Measurements from ENCODE around the gene HYOU1. TPM values are rescaled to one million over a fixed set of nuclear protein-coding genes. Genes with fewer than 3 reads are reported as not detected.
A peak's percentile ranks its signal among the peaks of the same experiment; 100 is the strongest.

HYOU1 gene
- total and polyA plus RNA-seq, 2 donors from 2014 or later: 69.0 to 187 TPM

DNA sequence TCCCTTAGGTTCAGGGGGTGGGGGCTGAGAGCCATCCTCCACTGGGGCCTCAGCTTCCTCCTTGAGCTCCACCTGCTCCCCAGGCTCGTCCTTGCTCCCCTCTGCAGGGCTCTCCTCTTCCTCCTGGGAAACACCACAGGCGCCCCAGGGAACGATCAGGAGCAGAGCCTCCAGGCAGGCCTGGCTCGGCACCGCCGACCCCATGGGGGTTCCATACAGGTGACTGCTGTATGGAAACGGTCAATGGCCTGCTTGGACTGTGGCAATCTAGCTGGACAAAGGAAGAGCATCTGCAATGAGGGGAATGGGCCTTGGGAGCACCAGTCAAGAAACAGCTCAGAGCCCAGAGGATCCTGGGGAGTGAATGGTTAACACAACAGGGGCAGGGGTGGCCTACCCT, 7.9 kb downstream of the HYOU1 start:
- H3K4me1 ChIP-seq (ENCODE audit: control insufficient read depth in 2 of 3, insufficient read depth in 2 of 3, low read depth in 1 of 3, low read length in 3 of 3): no peaks in the 10 kb centered on the region
- DNase-seq (peak in 1 of 5 donors; percentile 48), FAIRE-seq (no peak)
- intact Hi-C loops (cut with DNase I): no loop called here
- no peak overlapping the region for H3K9ac ChIP-seq (ENCODE audit: low read length in 3 of 3)
- H3K27ac ChIP-seq (ENCODE audit: low read depth in 2 of 2, low read length in 2 of 2): no peak overlapping the region
- H3K9me3 ChIP-seq (ENCODE audit: control insufficient read depth in 2 of 3, insufficient read depth in 1 of 3, low read length in 3 of 3): no peaks in the 10 kb centered on the region
- no peak overlapping the region for H3K4me3 ChIP-seq (ENCODE audit: low read length in 3 of 3)
- no peaks in the 10 kb centered on the region for H3K27me3 ChIP-seq (ENCODE audit: control insufficient read depth, insufficient read depth, low read length)
- peaks cover 0 to 67% (median 59%) of the 10 kb centered on the region in 3 donors for H3K36me3 ChIP-seq (ENCODE audit: control insufficient read depth in 2 of 3, insufficient read depth in 3 of 3, low read length in 3 of 3)
- TF ChIP-seq, protein P1, sequence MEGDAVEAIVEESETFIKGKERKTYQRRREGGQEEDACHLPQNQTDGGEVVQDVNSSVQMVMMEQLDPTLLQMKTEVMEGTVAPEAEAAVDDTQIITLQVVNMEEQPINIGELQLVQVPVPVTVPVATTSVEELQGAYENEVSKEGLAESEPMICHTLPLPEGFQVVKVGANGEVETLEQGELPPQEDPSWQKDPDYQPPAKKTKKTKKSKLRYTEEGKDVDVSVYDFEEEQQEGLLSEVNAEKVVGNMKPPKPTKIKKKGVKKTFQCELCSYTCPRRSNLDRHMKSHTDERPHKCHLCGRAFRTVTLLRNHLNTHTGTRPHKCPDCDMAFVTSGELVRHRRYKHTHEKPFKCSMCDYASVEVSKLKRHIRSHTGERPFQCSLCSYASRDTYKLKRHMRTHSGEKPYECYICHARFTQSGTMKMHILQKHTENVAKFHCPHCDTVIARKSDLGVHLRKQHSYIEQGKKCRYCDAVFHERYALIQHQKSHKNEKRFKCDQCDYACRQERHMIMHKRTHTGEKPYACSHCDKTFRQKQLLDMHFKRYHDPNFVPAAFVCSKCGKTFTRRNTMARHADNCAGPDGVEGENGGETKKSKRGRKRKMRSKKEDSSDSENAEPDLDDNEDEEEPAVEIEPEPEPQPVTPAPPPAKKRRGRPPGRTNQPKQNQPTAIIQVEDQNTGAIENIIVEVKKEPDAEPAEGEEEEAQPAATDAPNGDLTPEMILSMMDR (IDR thresholded peaks at IDR 0.05; ENCODE audit: borderline replicate concordance, extremely low read depth, insufficient read depth): no peak

DNA sequence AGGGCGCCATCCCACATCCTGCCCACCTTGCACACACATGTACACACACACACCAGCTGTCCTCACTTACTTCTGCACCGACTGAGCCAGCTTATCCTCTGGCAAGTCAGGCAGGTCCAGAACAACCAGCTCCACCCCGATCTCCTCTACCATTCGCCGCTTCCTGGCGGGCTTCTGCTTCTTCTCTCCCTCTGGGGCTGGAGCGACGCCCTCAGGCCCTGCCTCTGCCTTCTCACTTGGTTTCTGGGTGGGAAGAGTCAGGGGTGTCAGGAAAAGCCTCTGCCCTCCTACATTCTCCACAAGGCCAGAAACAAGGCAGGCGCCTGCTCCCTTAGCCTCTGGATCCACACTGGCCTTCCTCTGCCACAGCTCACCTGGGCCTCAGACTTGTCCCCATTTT, 8.4 kb downstream of the HYOU1 start:
- intact Hi-C loops (cut with DNase I): no loop called here
- Histone ChIP-seq H3K9me3 (ENCODE audit: control insufficient read depth in 2 of 3, insufficient read depth in 1 of 3, low read length in 3 of 3) (no peaks in the 10 kb centered on the region), H3K4me1 (ENCODE audit: control insufficient read depth in 2 of 3, insufficient read depth in 2 of 3, low read depth in 1 of 3, low read length in 3 of 3) (no peaks in the 10 kb centered on the region), H3K27ac (ENCODE audit: low read depth in 2 of 2, low read length in 2 of 2) (no peak overlapping the region), H3K9ac (ENCODE audit: low read length in 3 of 3) (no peak overlapping the region), H3K4me3 (ENCODE audit: low read length in 3 of 3) (no peak overlapping the region), H3K27me3 (ENCODE audit: control insufficient read depth, insufficient read depth, low read length) (no peaks in the 10 kb centered on the region), H3K36me3 (ENCODE audit: control insufficient read depth in 2 of 3, insufficient read depth in 3 of 3, low read length in 3 of 3) (peaks cover 0 to 63% (median 55%) of the 10 kb centered on the region in 3 donors)
- TF ChIP-seq, protein P1 (IDR thresholded peaks at IDR 0.05; ENCODE audit: borderline replicate concordance, extremely low read depth, insufficient read depth): no peak
- DNase-seq: no peak
- no peak for FAIRE-seq

DNA sequence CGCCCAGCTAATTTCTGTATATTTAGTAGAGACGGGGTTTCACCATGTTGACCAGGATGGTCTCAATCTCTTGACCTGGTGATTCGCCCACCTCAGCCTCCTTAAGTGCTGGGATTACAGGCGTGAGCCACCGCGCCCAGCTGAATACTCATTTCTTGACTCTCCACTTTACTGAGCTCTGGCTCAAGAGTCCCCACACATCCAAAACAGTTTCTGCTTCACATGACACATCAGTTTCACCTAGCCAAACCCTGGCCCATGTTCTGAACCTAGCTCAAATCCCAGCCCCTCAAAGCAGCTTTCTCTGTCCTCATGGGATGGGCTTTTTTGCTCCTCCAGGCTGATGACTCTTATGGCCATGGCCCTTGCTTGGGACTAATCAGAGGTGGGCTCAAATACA, 9.8 kb downstream of the HYOU1 start:
- Histone ChIP-seq H3K27ac (ENCODE audit: low read depth in 2 of 2, low read length in 2 of 2) (no peak overlapping the region), H3K36me3 (ENCODE audit: control insufficient read depth in 2 of 3, insufficient read depth in 3 of 3, low read length in 3 of 3) (peaks cover 0 to 51% (median 40%) of the 10 kb centered on the region in 3 donors), H3K4me3 (ENCODE audit: low read length in 3 of 3) (no peak overlapping the region), H3K9ac (ENCODE audit: low read length in 3 of 3) (no peak overlapping the region), H3K27me3 (ENCODE audit: control insufficient read depth, insufficient read depth, low read length) (no peaks in the 10 kb centered on the region), H3K4me1 (ENCODE audit: control insufficient read depth in 2 of 3, insufficient read depth in 2 of 3, low read depth in 1 of 3, low read length in 3 of 3) (no peaks in the 10 kb centered on the region), H3K9me3 (ENCODE audit: control insufficient read depth in 2 of 3, insufficient read depth in 1 of 3, low read length in 3 of 3) (no peaks in the 10 kb centered on the region)
- intact Hi-C loops (cut with DNase I): no loop called here
- FAIRE-seq (no peak), DNase-seq (peak in 1 of 5 donors; percentile 24)
- TF ChIP-seq, protein P1 (IDR thresholded peaks at IDR 0.05; ENCODE audit: borderline replicate concordance, extremely low read depth, insufficient read depth): no peak

DNA sequence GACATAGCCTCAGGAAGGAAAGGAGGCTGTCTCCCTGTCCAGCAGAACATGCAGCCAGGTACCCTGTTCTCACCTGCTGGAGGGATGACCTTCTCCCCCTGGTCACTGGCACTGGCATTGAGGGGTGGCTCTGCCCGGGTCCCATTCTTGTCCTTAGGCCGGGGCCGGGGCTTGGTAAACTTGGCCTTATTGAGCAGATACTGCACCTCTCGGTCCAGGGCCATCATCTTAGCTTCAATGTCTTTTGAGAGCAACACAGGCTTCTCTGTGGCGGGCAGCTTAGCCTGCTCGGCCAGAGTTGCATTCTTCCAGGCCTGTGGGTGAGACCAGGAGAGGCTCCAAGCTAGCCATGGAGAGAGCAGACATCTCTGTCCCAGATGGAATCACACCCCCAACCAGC, 10.5 kb downstream of the HYOU1 start:
- intact Hi-C loops (cut with DNase I): no loop called here
- Histone ChIP-seq H3K27me3 (ENCODE audit: control insufficient read depth, insufficient read depth, low read length) (no peaks in the 10 kb centered on the region), H3K27ac (ENCODE audit: low read depth in 2 of 2, low read length in 2 of 2) (no peak overlapping the region), H3K36me3 (ENCODE audit: control insufficient read depth in 2 of 3, insufficient read depth in 3 of 3, low read length in 3 of 3) (peaks cover 0 to 45% (median 33%) of the 10 kb centered on the region in 3 donors), H3K4me3 (ENCODE audit: low read length in 3 of 3) (no peak overlapping the region), H3K4me1 (ENCODE audit: control insufficient read depth in 2 of 3, insufficient read depth in 2 of 3, low read depth in 1 of 3, low read length in 3 of 3) (no peaks in the 10 kb centered on the region), H3K9ac (ENCODE audit: low read length in 3 of 3) (no peak overlapping the region), H3K9me3 (ENCODE audit: control insufficient read depth in 2 of 3, insufficient read depth in 1 of 3, low read length in 3 of 3) (no peaks in the 10 kb centered on the region)
- FAIRE-seq: no peak
- DNase-seq: peak in 1 of 5 donors; percentile 46
- TF ChIP-seq, protein P1 (IDR thresholded peaks at IDR 0.05; ENCODE audit: borderline replicate concordance, extremely low read depth, insufficient read depth): no peak
